Ascending aorta (tissue), 2 donors: ENCODE data around the gene AS3MT. TPM values are rescaled to one million over a fixed set of nuclear protein-coding genes. Genes with fewer than 3 reads are reported as not detected.

Experiments
- DNase-seq, 2 donors: peaks; one replicate each; pipeline ENCODE4 v3.0.0-alpha.2; 2019; ENCODE audit warnings: low spot score in 2 of 2
- H3K27ac ChIP-seq, 2 donors: fragments of 200-600 bp; sonication (generic); one replicate each; pipeline ENCODE4 v1.5.1; 2016 to 2017; ENCODE audit warnings: mild to moderate bottlenecking in 1 of 2
- H3K27me3 ChIP-seq: fragments of 200-600 bp; sonication (generic); one replicate; pipeline ENCODE4 v1.5.1; 2017
- H3K36me3 ChIP-seq, 2 donors: fragments of 200-600 bp; sonication (generic); one replicate each; pipeline ENCODE4 v1.5.1; 2016
- H3K4me1 ChIP-seq, 2 donors: fragments of 200-600 bp; sonication (generic); one replicate each; pipeline ENCODE4 v1.5.1; 2016 to 2017; ENCODE audit warnings: mild to moderate bottlenecking in 1 of 2
- H3K4me3 ChIP-seq, 2 donors: fragments of 200-600 bp; sonication (generic); one replicate each; pipeline ENCODE4 v1.5.1; 2016 to 2017; ENCODE audit warnings: mild to moderate bottlenecking in 1 of 2
- H3K9me3 ChIP-seq, 2 donors: fragments of 200-600 bp; sonication (generic); one replicate each; pipeline ENCODE4 v1.5.1; 2016
- CTCF ChIP-seq, 3 experiments: fragments of 200-600 bp in 2 of 3; fragments of 450-650 bp in 1 of 3; sonication (generic) in 2 of 3; IDR thresholded peaks; one replicate each; pipeline ENCODE4 v1.5.1; 2016 to 2019; ENCODE audit warnings: antibody characterized with exemption in 3 of 3, mild to moderate bottlenecking in 1 of 3, moderate library complexity in 1 of 3
- intact Hi-C: fragments of 100-400 bp; cut with DNase I; formaldehyde crosslinking; loops from one replicate; pipeline ENCODE4 v1.15.1; 2023
- total RNA-seq: library from RNA; depleted of rRNA; stranded (reverse); fragments of >200 nt; gene quantifications from one replicate; pipeline ENCODE4 v1.1.0, GENCODE V29; 2016

AS3MT gene
- total RNA-seq, 1 donor from 2014 or later, result 1.4 TPM

- H3K36me3 ChIP-seq, result peaks cover 4 to 6% of the 10 kb centered on the region in 2 donors
Measured at GRCh38 chr10:102894466-102895213, 25.4 kb downstream of the AS3MT start.

GRCh38 chr10:102900006-102900405 is 30.7 kb downstream of the AS3MT start:
- H3K9me3 ChIP-seq, result no peaks in the 10 kb centered on the region
- no peak for TF ChIP-seq CTCF (IDR thresholded peaks at IDR 0.05)
- H3K4me3 ChIP-seq, result no peak overlapping the region
- H3K36me3 ChIP-seq, result no peaks in the 10 kb centered on the region
- intact Hi-C loops, result no loop called here
- no peak overlapping the region for H3K27ac ChIP-seq
- no peaks in the 10 kb centered on the region for H3K4me1 ChIP-seq
- H3K27me3 ChIP-seq, result no peaks in the 10 kb centered on the region
- no peak for DNase-seq

More at GRCh38 chr10:102894466-102895213, 25.4 kb downstream of the AS3MT start:
- no peaks in the 10 kb centered on the region for H3K4me1 ChIP-seq
- TF ChIP-seq CTCF (IDR thresholded peaks at IDR 0.05), result no peak
- intact Hi-C loops, result no loop called here
- no peak overlapping the region for H3K4me3 ChIP-seq
- H3K27ac ChIP-seq, result no peak overlapping the region
- H3K27me3 ChIP-seq, result no peaks in the 10 kb centered on the region
- no peak for DNase-seq
- H3K9me3 ChIP-seq, result no peaks in the 10 kb centered on the region

GRCh38 chr10:102904346-102904745 is 35.1 kb downstream of the AS3MT start:
- no peaks in the 10 kb centered on the region for H3K4me1 ChIP-seq
- no peak for DNase-seq
- no peak overlapping the region for H3K4me3 ChIP-seq
- no peak overlapping the region for H3K27ac ChIP-seq
- no peak for TF ChIP-seq CTCF (IDR thresholded peaks at IDR 0.05)
- intact Hi-C loops, result no loop called here
- no peaks in the 10 kb centered on the region for H3K9me3 ChIP-seq
- H3K27me3 ChIP-seq, result no peaks in the 10 kb centered on the region
- H3K36me3 ChIP-seq, result no peaks in the 10 kb centered on the region

- no peaks in the 10 kb centered on the region for H3K27me3 ChIP-seq
- no peak overlapping the region for H3K4me3 ChIP-seq
- intact Hi-C loops, result no loop called here
- no peak for DNase-seq
- no peaks in the 10 kb centered on the region for H3K36me3 ChIP-seq
- H3K9me3 ChIP-seq, result no peaks in the 10 kb centered on the region
- no peaks in the 10 kb centered on the region for H3K4me1 ChIP-seq
- no peak overlapping the region for H3K27ac ChIP-seq
- no peak for TF ChIP-seq CTCF (IDR thresholded peaks at IDR 0.05)
Measured at GRCh38 chr10:102906507-102906906, 37.2 kb downstream of the AS3MT start.

GRCh38 chr10:102914781-102915180 is 45.5 kb downstream of the AS3MT start:
- H3K9me3 ChIP-seq, result no peaks in the 10 kb centered on the region
- H3K36me3 ChIP-seq, result no peaks in the 10 kb centered on the region
- TF ChIP-seq CTCF (IDR thresholded peaks at IDR 0.05), result no peak
- DNase-seq, result no peak
- intact Hi-C loops, result no loop called here
- peaks cover 0 to 4% of the 10 kb centered on the region in 2 donors for H3K4me1 ChIP-seq
- no peak overlapping the region for H3K4me3 ChIP-seq
- no peaks in the 10 kb centered on the region for H3K27me3 ChIP-seq
- H3K27ac ChIP-seq, result no peak overlapping the region
